ENCODE results near the gene MAPK1.
"Not testable (repeated sequence)": the region's sequence is repeated elsewhere in the genome, so short reads cannot be mapped to it uniquely, and the experiment has no call there.

Gene MAPK1

GRCh38 chr22:21867528-21868266 lies at the start of gene MAPK1:
Gene MAPK1, minus strand, starts transcription at chr22:21867645. Its CDS starts 205 bp downstream, at chr22:21867440.
- DNase-seq (ENCODE audit: low read depth) = peak; percentile 88

DNA sequence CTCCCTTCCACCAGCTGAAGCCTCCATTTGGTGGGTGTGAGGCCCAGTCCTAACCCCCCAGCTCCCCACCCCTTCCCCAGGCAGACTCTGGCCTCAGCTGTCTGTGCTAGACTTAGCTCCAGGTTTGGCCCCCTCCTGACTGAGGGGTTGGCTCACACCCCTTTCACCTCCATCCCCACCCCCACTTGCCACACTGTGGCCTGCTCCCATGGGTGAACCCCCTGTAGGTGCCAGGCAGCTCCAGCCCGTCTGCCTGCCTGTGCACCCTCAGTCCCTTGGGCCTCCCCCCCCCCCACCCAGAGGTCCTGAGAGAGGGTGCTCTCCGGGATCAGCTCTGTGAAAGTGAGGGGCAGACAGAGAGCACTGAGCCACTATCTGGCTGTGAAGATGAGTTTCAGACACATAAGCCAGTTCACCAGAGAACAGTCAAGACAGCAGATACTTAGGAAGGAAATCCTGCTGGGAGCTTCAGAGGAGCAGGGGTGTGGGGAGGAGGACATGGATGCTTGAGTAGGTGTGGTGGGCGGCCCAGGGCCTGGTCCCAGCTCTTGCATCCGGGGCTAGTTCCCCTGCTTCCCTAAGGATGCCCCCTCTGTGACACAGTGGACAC lies 49.0 kb upstream of the MAPK1 start:
- DNase-seq (ENCODE audit: low read depth) = no peak

DNA sequence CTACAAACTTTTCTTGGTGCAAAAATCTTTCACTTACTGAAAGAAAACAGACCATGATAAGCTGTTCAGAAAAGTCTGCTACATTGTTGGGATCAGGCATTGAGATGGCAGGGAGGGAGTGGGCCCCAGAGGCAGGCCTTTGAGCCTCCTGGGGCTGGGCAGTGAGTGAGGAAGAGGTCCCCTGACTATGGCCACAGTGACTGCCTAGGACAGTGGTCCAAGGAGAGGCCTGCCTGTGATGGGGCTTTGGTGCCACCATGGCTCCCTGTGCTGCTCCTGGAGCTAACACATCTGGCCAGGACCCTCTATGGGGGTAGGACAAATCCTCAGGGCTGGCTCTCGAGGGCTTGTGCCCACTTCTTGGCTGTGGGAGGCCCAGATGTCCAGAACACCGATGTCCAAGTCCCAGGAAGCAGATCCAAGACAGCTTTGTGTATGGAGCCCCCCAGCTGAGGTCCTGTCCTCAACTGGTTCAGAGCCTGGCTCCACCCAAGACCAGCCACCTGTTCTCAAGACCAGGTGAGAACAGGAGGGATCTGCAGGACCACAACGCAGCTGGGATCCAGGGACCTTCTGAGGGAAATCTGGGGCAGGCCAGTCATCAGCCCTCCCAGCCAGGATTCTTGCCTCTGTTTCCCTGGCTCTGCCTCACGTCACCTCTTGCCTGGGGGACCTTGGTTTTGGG lies 48.3 kb upstream of the MAPK1 start:
- no peak for DNase-seq (ENCODE audit: low read depth)

GRCh38 chr22:21914033-21914642 lies 46.7 kb upstream of the MAPK1 start:
- DNase-seq (ENCODE audit: low read depth) = not testable (repeated sequence)

DNA sequence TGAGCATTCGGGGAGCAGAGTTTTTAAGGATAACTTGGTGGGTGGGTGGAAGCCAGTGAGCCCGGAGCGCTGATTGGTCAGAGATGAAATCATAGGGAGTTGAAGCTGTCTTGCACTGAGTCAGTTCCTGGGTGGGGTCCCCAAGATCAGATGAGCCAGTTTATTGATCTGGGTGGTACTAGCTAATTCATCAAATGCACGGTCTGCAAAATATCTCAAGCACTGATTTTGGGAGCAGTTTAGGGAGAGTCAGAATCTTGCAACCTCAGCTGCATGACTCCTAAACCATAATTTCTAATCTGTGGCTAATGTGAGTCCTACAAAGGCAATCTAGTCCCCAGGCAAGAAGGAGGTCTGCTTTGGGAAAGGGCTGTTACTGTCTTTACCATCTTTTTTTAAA lies 42.9 kb upstream of the MAPK1 start:
- not testable (repeated sequence) for DNase-seq (ENCODE audit: low read depth)

- DNase-seq (ENCODE audit: low read depth) = no peak
These were observed 42.4 kb upstream of the MAPK1 start for GRCh38 chr22:21909871-21910270.

GRCh38 chr22:21907638-21908522 lies 40.4 kb upstream of the MAPK1 start:
- DNase-seq (ENCODE audit: low read depth) = no peak

DNA sequence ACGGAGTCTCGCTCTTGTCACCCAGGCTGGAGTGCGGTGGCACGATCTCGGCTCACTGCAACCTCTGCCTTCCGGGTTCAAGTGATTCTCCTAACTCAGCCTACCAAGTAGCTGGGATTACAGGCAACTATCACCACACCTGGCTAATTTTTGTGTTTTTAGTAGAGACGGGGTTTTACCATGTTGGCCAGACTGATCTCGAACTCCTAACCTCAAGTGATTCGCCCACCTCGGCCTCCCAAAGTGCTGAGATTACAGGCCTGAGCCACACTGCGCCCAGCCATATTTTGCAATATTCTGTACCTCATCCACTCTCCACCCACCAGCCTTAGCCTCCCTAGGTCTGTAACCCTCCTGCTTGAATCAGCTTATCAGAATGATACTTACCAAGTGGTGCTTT lies 37.8 kb upstream of the MAPK1 start:
- DNase-seq (ENCODE audit: low read depth) = not testable (repeated sequence)

- DNase-seq (ENCODE audit: low read depth) = no peak
These were observed 36.9 kb upstream of the MAPK1 start for GRCh38 chr22:21904250-21904789.

- DNase-seq (ENCODE audit: low read depth) = no peak
These were observed 35.8 kb upstream of the MAPK1 start for GRCh38 chr22:21903283-21903682.

DNA sequence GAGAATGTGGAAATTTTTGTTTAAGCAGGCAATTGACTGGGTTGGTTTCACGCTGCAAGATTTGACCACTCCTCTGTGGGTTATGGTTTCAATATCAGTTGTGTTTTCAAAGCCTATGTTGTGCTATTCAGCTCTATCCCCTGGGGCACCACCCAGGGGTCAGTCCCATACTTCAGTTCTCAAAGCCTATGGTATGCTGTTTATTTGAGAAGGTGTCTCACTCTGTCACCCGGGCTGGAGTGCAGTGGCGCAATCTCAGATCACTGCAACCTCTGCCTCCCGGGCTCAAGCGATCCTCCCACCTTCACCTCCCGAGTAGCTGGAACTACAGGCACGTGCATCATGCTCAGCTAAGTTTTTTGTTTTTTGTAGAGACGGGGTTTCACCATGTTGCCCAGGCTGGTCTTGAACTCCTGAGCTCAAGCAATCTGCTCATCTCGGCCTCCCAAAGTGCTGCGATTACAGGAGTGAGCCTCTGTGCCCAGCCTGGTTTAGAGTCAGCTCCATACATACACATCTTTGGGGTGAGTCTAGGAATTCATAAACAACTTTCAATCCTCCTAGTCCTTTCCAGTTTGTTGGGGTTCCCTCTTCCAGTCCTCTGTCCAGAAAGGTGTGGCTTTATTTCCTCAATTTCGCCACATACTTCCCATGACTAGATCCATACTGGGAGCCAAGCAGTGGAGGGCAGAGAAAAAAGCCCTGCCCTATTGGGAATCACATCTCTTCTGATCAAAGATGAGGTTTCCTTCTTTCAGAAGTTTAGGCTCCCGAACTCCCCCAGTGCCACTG lies 35.0 kb upstream of the MAPK1 start:
- no peak for DNase-seq (ENCODE audit: low read depth)

- no peak for DNase-seq (ENCODE audit: low read depth)
These were observed 31.0 kb upstream of the MAPK1 start for GRCh38 chr22:21898354-21898896.

DNA sequence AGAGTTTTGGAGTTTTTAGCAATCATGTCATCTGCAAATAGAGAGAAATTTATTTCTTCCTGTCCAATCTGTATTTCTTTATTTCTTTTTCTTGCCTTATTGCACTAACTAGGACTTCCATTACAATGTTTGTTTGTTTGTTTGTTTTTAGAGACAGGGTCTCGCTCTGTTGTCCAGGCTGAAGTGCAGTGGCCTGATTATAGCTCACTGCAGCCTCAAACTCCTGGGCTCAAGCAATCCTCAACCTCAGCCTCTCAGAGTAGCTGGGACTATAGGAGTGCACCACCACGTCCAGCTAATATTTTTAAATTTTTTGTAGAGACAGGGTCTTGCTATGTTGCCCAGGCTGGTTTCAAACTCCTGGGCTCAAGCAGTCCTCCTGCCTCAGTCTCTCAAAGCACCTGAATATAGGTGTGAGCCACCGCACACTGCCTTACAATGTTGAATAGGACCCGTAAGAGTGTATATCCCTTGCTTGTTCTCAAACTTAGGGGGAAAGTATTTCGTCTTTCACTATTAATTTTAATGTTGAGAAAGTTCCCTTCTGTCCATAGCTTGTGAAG lies 29.6 kb upstream of the MAPK1 start:
- DNase-seq (ENCODE audit: low read depth) = no peak

DNA sequence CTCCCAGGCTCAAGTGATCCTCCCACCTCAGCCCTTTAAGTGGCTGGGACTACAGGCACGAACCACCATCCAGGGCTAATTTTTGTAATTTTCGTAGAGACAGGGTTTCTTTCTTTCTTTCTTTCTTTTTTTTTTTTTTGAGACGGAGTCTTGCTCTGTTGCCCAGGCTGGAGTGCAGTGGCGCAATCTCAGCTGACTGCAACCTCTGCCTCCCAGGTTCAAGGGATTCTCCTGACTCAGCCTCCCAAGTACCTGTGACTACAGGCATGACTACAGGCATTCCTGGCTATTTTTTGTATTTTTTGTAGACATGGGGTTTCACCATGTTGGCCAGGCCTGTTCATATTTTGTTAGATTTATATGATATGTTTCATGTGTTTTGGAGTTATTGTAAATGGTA lies 28.8 kb upstream of the MAPK1 start:
- not testable (repeated sequence) for DNase-seq (ENCODE audit: low read depth)

GRCh38 chr22:21894799-21895198 lies 27.4 kb upstream of the MAPK1 start:
- no peak for DNase-seq (ENCODE audit: low read depth)

DNA sequence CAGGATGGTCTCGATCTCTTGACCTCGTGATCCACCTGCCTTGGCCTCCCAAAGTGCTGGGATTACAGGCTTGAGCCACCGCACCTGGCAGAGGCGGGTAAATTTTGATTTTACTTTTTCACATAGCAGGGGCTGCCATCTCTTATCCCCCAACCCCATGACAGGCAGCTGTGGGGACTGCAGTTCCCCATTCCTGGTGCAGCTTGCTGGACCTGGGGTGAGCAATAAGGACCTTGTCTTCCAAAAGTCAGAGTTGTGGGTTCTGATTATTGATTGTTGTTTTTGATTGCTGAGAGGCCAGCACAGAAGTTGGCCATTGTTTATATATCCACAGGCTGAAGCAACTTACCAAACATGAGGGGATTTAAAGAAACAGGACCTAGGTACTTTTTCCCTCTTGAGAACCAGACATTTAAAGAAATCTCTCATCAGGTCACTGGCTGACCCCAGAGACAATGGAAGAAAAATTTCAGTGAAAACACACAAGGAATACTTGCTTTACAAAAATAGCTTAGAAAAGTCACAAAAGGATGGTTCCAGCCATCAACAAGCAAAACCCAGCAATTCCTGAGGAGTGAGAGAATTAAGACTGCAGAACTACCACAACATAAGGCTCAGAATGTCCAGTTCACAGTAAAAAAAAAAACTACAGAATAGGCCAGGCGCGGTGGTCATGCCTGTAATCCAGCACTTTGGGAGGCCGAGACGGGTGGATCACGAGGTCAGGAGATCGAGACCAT lies 22.0 kb upstream of the MAPK1 start:
- DNase-seq (ENCODE audit: low read depth) = no peak

- no peak for DNase-seq (ENCODE audit: low read depth)
These were observed 20.4 kb upstream of the MAPK1 start for GRCh38 chr22:21887841-21888240.

DNA sequence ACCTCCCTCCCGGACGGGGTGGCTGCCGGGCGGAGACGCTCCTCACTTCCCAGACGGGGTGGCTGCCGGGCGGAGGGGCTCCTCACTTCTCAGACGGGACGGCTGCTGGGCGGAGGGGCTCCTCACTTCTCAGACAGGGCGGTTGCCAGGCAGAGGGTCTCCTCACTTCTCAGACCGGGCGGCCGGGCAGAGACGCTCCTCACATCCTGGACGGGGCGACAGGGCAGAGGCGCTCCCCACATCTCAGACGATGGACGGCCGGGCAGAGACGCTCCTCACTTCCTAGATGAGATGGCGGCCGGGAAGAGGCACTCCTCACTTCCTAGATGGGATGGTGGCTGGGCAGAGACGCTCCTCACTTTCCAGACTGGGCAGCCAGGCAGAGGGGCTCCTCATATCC lies 16.5 kb upstream of the MAPK1 start:
- not testable (repeated sequence) for DNase-seq (ENCODE audit: low read depth)

GRCh38 chr22:21882754-21883333 lies 15.4 kb upstream of the MAPK1 start:
- not testable (repeated sequence) for DNase-seq (ENCODE audit: low read depth)

Measured in fibroblast of gingiva (primary cell).